Left renal pelvis (tissue), 4 donors: ENCODE results near the gene VRK1. TPM values are rescaled to one million over a fixed set of nuclear protein-coding genes. Genes with fewer than 3 reads are reported as not detected.

Experiments
- DNase-seq, 4 donors: peaks; one replicate each; pipeline ENCODE4 v3.0.0-alpha.2; 2013; ENCODE audit warnings: low read depth in 4 of 4, low spot score in 3 of 4
- polyA plus RNA-seq, 4 donors: library from polyadenylated mRNA; unstranded; fragments of 120-200 nt; gene quantifications; one replicate each; pipeline ENCODE4 v1.2.1, GENCODE V29; 2013; ENCODE audit not compliant: insufficient read length in 4 of 4

The VRK1 gene
- polyA plus RNA-seq, 4 donors, result 16.0 to 28.9 (median 25.6) TPM

- no peak for DNase-seq
These were observed 7.0 kb upstream of the VRK1 start for GRCh38 chr14:96790186-96790585.

DNA sequence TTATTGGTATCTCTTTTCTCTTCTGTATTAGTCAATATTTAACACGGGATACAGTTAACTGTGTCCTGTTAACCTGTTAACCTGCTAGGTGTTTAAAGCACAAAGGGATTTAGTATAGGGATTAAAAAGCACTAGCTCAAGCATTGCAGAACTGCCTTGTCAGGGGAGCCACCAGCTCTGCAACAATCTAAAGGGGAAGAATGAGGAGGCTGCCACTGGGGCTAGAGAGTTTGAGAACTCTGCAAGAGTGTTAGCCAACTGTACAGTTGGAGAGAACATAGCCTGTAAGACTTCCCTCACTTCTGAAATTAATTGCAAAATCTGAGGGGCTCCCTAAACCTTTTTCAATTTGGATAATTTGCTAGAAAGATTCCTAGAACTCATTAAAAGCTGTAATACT is 6.5 kb upstream of the VRK1 start:
- no peak for DNase-seq

- DNase-seq, result no peak
These were observed 5.2 kb upstream of the VRK1 start for GRCh38 chr14:96792003-96792402.

DNA sequence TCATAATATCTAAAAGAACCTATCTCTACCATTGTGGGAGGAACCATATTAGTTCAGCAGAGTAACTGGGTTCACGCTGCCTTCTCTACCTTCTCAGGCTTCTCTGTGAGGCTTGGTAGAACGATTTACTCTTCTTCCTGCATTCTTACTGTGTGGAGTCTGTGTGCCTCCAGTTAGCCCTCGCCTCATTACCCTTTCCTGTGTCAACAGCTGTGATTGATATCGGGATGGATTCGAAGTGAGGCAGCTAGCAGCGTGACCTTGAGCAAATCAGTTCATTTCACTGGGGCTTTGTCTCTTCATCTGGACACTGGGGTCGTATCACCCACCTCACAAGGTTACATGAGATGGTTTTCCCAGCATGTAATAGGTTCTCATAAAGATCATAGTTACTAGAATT is 4.6 kb upstream of the VRK1 start:
- no peak for DNase-seq

- no peak for DNase-seq
These were observed 3.6 kb upstream of the VRK1 start for GRCh38 chr14:96793547-96793946.

GRCh38 chr14:96795109-96795828 is 1.9 kb upstream of the VRK1 start:
- no peak for DNase-seq

GRCh38 chr14:96797582-96798349 is 584 bp downstream of the VRK1 start:
- DNase-seq, result no peak

DNA sequence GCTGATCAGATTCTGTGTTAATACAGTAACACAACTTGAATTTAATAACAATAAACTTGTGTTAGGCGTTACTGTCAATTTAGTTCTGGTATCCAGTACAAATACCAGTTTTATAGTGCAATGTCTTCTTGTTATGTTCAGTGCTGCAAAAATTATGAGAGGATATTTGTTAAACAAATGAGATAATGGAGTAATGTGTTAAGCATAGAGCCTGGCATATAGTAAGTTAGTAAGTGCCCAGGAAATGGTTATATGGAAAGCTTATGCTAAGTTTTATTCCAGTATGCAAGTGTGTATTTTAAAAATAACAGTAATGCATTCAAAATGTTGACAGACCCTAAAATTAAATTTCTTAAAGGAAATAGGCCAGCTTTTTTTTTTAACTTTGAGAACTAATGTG is 1.8 kb downstream of the VRK1 start:
- no peak for DNase-seq

- DNase-seq, result no peak
These were observed 2.4 kb downstream of the VRK1 start for GRCh38 chr14:96799489-96800054.

DNA sequence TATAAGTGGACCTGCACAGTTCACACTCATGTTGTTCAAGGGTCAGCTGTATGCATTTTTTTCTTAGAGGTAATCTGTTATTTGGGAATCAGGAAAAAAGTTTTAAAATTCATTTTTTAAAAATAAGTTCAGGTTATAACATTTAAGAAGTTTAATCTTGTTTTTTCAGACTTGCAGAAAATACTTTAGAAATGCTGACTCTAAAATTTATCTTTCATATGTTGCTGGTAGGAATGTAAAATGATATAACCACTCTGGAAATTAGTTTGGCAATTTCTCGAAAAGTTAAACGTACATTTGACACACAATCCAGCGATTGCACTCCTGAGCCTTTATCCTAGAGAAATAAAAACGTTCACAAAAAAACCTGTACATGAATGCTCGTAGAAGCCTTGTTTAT is 4.7 kb downstream of the VRK1 start:
- DNase-seq, result no peak

- DNase-seq, result no peak
These were observed 5.8 kb downstream of the VRK1 start for GRCh38 chr14:96802963-96803362.

DNA sequence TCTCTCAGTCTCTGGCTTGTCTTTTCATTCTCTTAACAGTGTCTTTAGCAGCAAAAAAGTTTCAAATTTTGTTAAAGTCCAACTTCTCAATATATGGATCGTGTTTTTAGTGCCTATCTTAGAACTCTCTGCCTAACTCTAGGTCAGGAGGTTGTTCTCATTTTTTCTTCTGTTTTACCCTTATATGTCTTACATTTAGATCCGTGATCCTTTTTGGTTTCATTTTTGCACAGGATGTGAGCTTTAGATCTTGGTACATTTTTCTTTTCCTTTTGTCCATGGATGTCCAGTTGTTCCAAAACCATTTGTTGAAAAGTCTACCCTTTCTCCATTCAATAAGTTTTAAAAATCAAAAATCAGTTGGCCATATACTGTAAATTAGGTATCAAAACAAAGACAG is 6.8 kb downstream of the VRK1 start:
- no peak for DNase-seq

- no peak for DNase-seq
These were observed 7.7 kb downstream of the VRK1 start for GRCh38 chr14:96804895-96805294.

DNA sequence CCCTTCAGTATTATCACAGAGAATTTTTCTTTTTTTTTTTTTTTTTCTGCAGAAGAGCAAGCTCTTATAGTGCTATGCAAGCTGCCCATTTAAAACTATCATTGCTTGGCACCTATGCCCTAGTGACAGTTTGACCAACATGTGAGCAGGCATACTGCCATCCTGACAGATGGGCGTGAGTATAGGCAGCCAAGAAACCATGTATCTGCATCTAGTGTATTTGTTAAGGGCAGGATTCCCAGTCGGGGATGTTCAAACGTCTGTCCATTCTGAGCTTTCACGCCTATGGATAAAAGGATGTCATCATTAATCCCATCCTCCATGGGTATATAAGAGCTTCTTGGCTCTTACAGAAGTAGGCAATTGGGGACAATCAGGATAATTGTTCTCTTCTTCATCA is 8.8 kb downstream of the VRK1 start:
- no peak for DNase-seq

- no peak for DNase-seq
These were observed 9.7 kb downstream of the VRK1 start for GRCh38 chr14:96806836-96807235.

DNA sequence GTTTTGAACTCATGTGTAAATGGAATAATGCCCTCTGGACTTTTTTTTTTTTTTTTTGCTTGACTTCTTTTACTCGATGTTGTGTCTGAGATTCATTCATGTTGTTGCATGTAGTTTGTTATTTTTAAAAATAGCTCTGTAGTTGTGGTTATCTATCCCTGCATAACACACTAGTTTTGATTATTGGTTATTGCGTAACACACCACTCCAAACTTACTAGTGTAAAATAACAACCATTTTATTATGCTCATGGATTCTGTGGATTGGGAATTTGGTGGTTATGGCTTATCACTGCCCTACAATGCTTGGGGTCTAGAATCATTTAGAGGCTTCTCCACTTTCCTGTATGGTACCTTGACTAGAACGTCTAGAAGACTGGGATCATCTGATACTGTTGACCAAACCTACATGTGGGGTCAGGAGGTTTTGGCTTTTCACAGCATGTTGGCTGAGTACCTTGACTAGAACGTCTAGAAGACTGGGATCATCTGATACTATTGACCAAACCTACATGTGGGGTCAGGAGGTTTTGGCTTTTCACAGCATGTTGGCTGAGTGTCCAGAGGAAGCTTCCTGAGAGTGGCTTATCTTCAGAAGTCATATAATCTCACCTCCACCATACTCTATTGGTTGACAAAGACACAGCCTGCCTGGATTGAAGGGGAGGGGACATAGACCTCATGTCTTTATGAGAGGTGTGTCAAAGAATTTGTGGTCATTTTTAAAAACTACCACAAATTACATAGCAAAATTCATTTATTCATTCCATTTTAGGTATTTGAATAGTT is 11.6 kb downstream of the VRK1 start:
- DNase-seq, result no peak

GRCh38 chr14:96811265-96811664 is 14.1 kb downstream of the VRK1 start:
- DNase-seq, result no peak

- no peak for DNase-seq
These were observed 14.9 kb downstream of the VRK1 start for GRCh38 chr14:96811985-96812667.

DNA sequence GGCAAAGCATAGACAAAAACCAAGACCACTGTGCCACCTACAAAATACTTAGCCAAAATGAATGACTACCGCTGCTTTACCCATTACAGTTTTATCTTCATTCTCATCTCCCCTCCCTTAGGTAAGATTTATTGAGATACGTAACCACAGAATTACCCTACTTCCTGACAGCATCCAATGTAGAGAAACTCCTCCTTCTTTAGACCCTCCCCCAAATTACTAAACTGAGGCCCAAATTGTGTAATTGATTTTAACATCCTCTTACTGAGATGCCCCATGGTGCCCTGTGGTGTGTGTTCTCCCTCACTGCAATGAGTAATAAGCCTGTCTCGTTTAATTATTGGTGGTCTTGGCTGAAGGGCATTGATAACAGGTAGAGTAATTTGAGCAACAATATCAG is 19.1 kb downstream of the VRK1 start:
- no peak for DNase-seq
